DOHH2 (cell line): ENCODE data around the gene GRIN2A.

Experiments
- H3F3A ChIP-seq: fragments of 200-600 bp; sonication (generic), shearing (Covaris generic); 2 replicates; pipeline ENCODE4 v1.6.0; 2016; ENCODE audit warnings: antibody characterized with exemption, mild to moderate bottlenecking; ENCODE audit not compliant: control insufficient read depth, insufficient read depth
- H3K27ac ChIP-seq: fragments of 200-600 bp; sonication (generic); 2 replicates; pipeline ENCODE4 v1.5.1; 2014; ENCODE audit warnings: low read depth, mild to moderate bottlenecking, low read length, moderate library complexity
- H3K27me3 ChIP-seq: fragments of 200-600 bp; sonication (generic); 2 replicates; pipeline ENCODE4 v1.6.1; 2014; ENCODE audit warnings: mild to moderate bottlenecking, low read length, mixed read lengths; ENCODE audit not compliant: control insufficient read depth
- H3K36me3 ChIP-seq: fragments of 200-600 bp; sonication (generic); 2 replicates; pipeline ENCODE4 v1.6.1; 2014; ENCODE audit warnings: mild to moderate bottlenecking, low read length, moderate library complexity, mixed read lengths; ENCODE audit not compliant: control insufficient read depth
- H3K4me1 ChIP-seq: fragments of 200-600 bp; sonication (generic); 2 replicates; pipeline ENCODE4 v1.6.1; 2014; ENCODE audit warnings: mild to moderate bottlenecking, low read length, mixed read lengths; ENCODE audit not compliant: control insufficient read depth
- H3K4me2 ChIP-seq: fragments of 200-600 bp; sonication (generic); 2 replicates; pipeline ENCODE4 v1.6.0; 2014; ENCODE audit warnings: mild to moderate bottlenecking, low read length, moderate library complexity
- H3K4me3 ChIP-seq: fragments of 200-600 bp; sonication (generic); 2 replicates; pipeline ENCODE4 v1.5.1; 2014; ENCODE audit warnings: mild to moderate bottlenecking, low read length, mixed read lengths
- H3K79me2 ChIP-seq: fragments of 200-600 bp; sonication (generic); 2 replicates; pipeline ENCODE4 v1.6.1; 2014; ENCODE audit warnings: mild to moderate bottlenecking, low read length, mixed read lengths; ENCODE audit not compliant: control insufficient read depth
- H3K9me2 ChIP-seq: fragments of 200-600 bp; sonication (generic); replicated peaks from 2 replicates; pipeline ENCODE4 v1.6.1; 2014; ENCODE audit warnings: mild to moderate bottlenecking, low read length, mixed read lengths; ENCODE audit not compliant: control insufficient read depth
- H3K9me3 ChIP-seq: fragments of 200-600 bp; sonication (generic); 2 replicates; pipeline ENCODE4 v1.6.1; 2014; ENCODE audit warnings: antibody characterized with exemption, low read length, mixed read lengths; ENCODE audit not compliant: control insufficient read depth, insufficient read depth
- H4K20me1 ChIP-seq: fragments of 200-600 bp; sonication (generic); 2 replicates; pipeline ENCODE4 v1.6.0; 2014; ENCODE audit warnings: low read depth, mild to moderate bottlenecking, antibody characterized with exemption, low read length, moderate library complexity; ENCODE audit not compliant: control insufficient read depth, insufficient read depth
- CTCF ChIP-seq: fragments of 200-600 bp; sonication (generic); IDR thresholded peaks from one replicate; pipeline ENCODE4 v1.5.1; 2014; ENCODE audit warnings: antibody characterized with exemption, mild to moderate bottlenecking, low read depth, low read length; ENCODE audit not compliant: poor library complexity, severe bottlenecking
- EZH2phosphoT487 ChIP-seq: fragments of 200-600 bp; sonication (generic); IDR thresholded peaks from 2 replicates; pipeline ENCODE4 v1.6.1; 2017; ENCODE audit warnings: borderline replicate concordance, mild to moderate bottlenecking, antibody characterized with exemption, low read length, moderate library complexity, mixed read lengths

The GRIN2A gene

GRCh38 chr16:10028644-10029043 is 153.6 kb downstream of the GRIN2A start:
- TF ChIP-seq EZH2phosphoT487: no peak
- TF ChIP-seq CTCF: no peak
- no peaks in the 10 kb centered on the region for H3K9me3 ChIP-seq
- H3K79me2 ChIP-seq: no peaks in the 10 kb centered on the region
- H3K4me3 ChIP-seq: no peak overlapping the region
- H4K20me1 ChIP-seq: no peaks in the 10 kb centered on the region
- no peak overlapping the region for H3K27ac ChIP-seq
- H3K4me2 ChIP-seq: no peak overlapping the region
- H3K4me1 ChIP-seq: no peaks in the 10 kb centered on the region
- no peaks in the 10 kb centered on the region for H3K27me3 ChIP-seq
- H3K9me2 ChIP-seq: no peaks in the 10 kb centered on the region
- H3F3A ChIP-seq: no peaks in the 10 kb centered on the region
- H3K36me3 ChIP-seq: no peaks in the 10 kb centered on the region

GRCh38 chr16:10027553-10027952 is 154.7 kb downstream of the GRIN2A start:
- Histone ChIP-seq H3K4me3 (no peak overlapping the region), H3F3A (no peaks in the 10 kb centered on the region), H3K79me2 (no peaks in the 10 kb centered on the region), H3K27ac (no peak overlapping the region), H3K36me3 (no peaks in the 10 kb centered on the region), H3K4me2 (no peak overlapping the region), H3K9me2 (no peaks in the 10 kb centered on the region), H3K4me1 (no peaks in the 10 kb centered on the region), H3K27me3 (no peaks in the 10 kb centered on the region), H4K20me1 (no peaks in the 10 kb centered on the region), H3K9me3 (no peaks in the 10 kb centered on the region)
- no peak for TF ChIP-seq CTCF
- TF ChIP-seq EZH2phosphoT487: no peak

GRCh38 chr16:10026593-10026992 is 155.6 kb downstream of the GRIN2A start:
- Histone ChIP-seq H3K36me3 (no peaks in the 10 kb centered on the region), H3K4me3 (no peak overlapping the region), H3K27ac (no peak overlapping the region), H3K9me3 (no peaks in the 10 kb centered on the region), H3K27me3 (no peaks in the 10 kb centered on the region), H3K4me1 (no peaks in the 10 kb centered on the region), H3K79me2 (no peaks in the 10 kb centered on the region), H3F3A (no peaks in the 10 kb centered on the region), H3K9me2 (no peaks in the 10 kb centered on the region), H3K4me2 (no peak overlapping the region), H4K20me1 (no peaks in the 10 kb centered on the region)
- TF ChIP-seq EZH2phosphoT487 (no peak), CTCF (no peak)

GRCh38 chr16:10022098-10022497 is 160.1 kb downstream of the GRIN2A start:
- H3K4me3 ChIP-seq: no peak overlapping the region
- H3K27ac ChIP-seq: no peak overlapping the region
- no peaks in the 10 kb centered on the region for H3K4me1 ChIP-seq
- H3K9me2 ChIP-seq: no peaks in the 10 kb centered on the region
- H3K27me3 ChIP-seq: no peaks in the 10 kb centered on the region
- no peaks in the 10 kb centered on the region for H3K36me3 ChIP-seq
- H4K20me1 ChIP-seq: no peaks in the 10 kb centered on the region
- no peaks in the 10 kb centered on the region for H3K79me2 ChIP-seq
- H3F3A ChIP-seq: no peaks in the 10 kb centered on the region
- H3K4me2 ChIP-seq: no peak overlapping the region
- no peaks in the 10 kb centered on the region for H3K9me3 ChIP-seq
- TF ChIP-seq EZH2phosphoT487: no peak
